22Rv1 (cell line): ENCODE data around the gene PDE9A.

Experiments
- ZFX ChIP-seq: fragments of 450-650 bp; IDR thresholded peaks from 2 replicates; pipeline ENCODE4 v1.6.1; 2017; ENCODE audit warnings: antibody characterized with exemption, borderline replicate concordance
- TF ChIP-seq, protein P1 (sequence below): fragments of 450-650 bp; IDR thresholded peaks from 2 replicates; pipeline ENCODE4 v1.5.1; 2017; ENCODE audit warnings: mild to moderate bottlenecking

DNA sequence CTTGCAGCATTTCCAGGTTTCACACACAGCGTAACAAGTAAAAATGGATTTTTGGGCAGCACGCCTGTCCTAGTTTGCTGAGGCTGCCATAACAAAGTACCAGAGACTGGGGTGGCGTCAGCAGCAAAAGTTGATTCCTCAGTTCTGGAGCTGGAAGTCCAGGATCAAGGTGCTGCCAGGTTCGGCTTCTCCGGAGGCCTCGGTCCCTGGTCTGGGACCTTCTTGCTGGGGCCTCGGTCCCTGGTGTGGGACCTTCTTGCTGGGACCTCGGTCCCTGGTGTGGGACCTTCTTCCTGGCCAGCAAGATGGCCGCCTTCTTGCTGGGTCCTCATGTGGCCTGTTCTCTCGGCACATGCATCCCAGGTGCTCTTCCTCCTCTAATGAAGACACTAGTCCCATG lies 104.0 kb downstream of the PDE9A start:
- TF ChIP-seq, protein P1, sequence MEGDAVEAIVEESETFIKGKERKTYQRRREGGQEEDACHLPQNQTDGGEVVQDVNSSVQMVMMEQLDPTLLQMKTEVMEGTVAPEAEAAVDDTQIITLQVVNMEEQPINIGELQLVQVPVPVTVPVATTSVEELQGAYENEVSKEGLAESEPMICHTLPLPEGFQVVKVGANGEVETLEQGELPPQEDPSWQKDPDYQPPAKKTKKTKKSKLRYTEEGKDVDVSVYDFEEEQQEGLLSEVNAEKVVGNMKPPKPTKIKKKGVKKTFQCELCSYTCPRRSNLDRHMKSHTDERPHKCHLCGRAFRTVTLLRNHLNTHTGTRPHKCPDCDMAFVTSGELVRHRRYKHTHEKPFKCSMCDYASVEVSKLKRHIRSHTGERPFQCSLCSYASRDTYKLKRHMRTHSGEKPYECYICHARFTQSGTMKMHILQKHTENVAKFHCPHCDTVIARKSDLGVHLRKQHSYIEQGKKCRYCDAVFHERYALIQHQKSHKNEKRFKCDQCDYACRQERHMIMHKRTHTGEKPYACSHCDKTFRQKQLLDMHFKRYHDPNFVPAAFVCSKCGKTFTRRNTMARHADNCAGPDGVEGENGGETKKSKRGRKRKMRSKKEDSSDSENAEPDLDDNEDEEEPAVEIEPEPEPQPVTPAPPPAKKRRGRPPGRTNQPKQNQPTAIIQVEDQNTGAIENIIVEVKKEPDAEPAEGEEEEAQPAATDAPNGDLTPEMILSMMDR: no peak
- no peak for TF ChIP-seq ZFX
